Osteocyte (in vitro differentiated cells): ENCODE data around the gene FAAP20. TPM values are rescaled to one million over a fixed set of nuclear protein-coding genes. Genes with fewer than 3 reads are reported as not detected.
"Not testable (repeated sequence)": the region's sequence is repeated elsewhere in the genome, so short reads cannot be mapped to it uniquely, and the experiment has no call there.

Experiments used
- DNase-seq: peaks from one replicate; pipeline ENCODE4 v3.0.0; 2021; ENCODE audit warnings: mixed read lengths; ENCODE audit not compliant: unreplicated experiment; ENCODE audit errors: extremely low spot score
- H3K27ac Mint-ChIP-seq: one replicate; pipeline ENCODE4 v1.8.0; 2021; ENCODE audit warnings: mild to moderate bottlenecking, mixed read lengths; ENCODE audit not compliant: unreplicated experiment
- H3K27me3 Mint-ChIP-seq: one replicate; pipeline ENCODE4 v1.8.0; 2021; ENCODE audit warnings: mixed read lengths; ENCODE audit not compliant: unreplicated experiment
- H3K36me3 Mint-ChIP-seq: one replicate; pipeline ENCODE4 v1.8.0; 2021; ENCODE audit warnings: mixed read lengths; ENCODE audit not compliant: unreplicated experiment
- H3K4me1 Mint-ChIP-seq: one replicate; pipeline ENCODE4 v1.8.0; 2021; ENCODE audit warnings: mixed read lengths; ENCODE audit not compliant: unreplicated experiment
- H3K4me3 Mint-ChIP-seq: one replicate; pipeline ENCODE4 v1.8.0; 2021; ENCODE audit warnings: mild to moderate bottlenecking, moderate library complexity, mixed read lengths; ENCODE audit not compliant: unreplicated experiment
- H3K9me3 Mint-ChIP-seq: one replicate; pipeline ENCODE4 v1.8.0; 2021; ENCODE audit warnings: mixed read lengths; ENCODE audit not compliant: unreplicated experiment
- total RNA-seq: library from RNA; stranded (reverse); gene quantifications from 2 replicates; pipeline ENCODE4 v1.2.1, GENCODE V29; 2021
- TF ChIP-seq, protein P1 (sequence below): fragments of 200-600 bp; sonication (generic); IDR thresholded peaks from 2 replicates; pipeline ENCODE4 v1.5.0; 2021; ENCODE audit warnings: antibody characterized with exemption, mild to moderate bottlenecking, moderate library complexity

FAAP20 gene
- total RNA-seq, 1 donor from 2014 or later: 90.4 TPM

DNA sequence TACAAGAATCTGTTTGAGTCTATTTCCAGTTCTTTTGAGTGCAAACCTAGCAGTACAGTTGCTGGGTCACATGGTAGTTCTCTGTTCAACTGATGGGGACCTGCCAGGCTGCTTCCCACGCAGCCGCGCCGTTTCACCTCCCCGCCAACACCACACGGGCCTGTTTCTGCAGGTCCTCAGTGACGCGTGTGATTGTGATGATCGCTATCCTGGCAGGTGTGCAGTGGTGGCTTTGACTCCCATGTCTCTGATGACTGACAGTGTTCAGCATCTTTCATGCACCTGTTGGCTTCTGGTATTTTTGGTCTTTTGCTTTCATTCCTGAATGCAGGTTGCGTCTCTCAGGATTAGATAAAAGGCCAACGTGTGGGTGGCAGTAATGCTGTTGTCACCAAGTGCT lies 41.6 kb downstream of the FAAP20 start:
- no peaks in the 10 kb centered on the region for H3K27me3 Mint-ChIP-seq
- H3K4me1 Mint-ChIP-seq: no peaks in the 10 kb centered on the region
- no peaks in the 10 kb centered on the region for H3K9me3 Mint-ChIP-seq
- no peaks in the 10 kb centered on the region for H3K36me3 Mint-ChIP-seq
- TF ChIP-seq, protein P1, sequence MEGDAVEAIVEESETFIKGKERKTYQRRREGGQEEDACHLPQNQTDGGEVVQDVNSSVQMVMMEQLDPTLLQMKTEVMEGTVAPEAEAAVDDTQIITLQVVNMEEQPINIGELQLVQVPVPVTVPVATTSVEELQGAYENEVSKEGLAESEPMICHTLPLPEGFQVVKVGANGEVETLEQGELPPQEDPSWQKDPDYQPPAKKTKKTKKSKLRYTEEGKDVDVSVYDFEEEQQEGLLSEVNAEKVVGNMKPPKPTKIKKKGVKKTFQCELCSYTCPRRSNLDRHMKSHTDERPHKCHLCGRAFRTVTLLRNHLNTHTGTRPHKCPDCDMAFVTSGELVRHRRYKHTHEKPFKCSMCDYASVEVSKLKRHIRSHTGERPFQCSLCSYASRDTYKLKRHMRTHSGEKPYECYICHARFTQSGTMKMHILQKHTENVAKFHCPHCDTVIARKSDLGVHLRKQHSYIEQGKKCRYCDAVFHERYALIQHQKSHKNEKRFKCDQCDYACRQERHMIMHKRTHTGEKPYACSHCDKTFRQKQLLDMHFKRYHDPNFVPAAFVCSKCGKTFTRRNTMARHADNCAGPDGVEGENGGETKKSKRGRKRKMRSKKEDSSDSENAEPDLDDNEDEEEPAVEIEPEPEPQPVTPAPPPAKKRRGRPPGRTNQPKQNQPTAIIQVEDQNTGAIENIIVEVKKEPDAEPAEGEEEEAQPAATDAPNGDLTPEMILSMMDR: no peak
- no peak overlapping the region for H3K4me3 Mint-ChIP-seq
- DNase-seq: no peak
- no peak overlapping the region for H3K27ac Mint-ChIP-seq

DNA sequence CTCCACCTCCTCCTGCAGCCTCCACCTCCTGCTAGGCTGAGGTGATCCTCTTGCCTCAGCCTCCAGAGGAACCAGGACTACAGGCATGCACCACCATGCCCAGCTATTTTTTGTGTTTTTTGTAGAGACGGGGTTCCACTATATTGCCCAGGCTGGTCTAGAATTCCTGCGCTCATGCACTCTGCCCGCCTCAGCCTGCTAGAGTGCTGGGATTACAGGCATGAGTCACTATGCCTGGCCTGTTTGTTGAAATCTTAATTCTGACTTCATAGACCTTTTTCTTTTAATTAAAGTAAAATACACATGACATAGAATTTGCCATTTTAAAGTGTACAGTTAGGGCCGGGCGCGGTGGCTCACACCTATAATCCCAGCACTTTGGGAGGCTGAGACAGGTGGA lies 42.7 kb downstream of the FAAP20 start:
- no peak overlapping the region for H3K4me3 Mint-ChIP-seq
- H3K27me3 Mint-ChIP-seq: no peaks in the 10 kb centered on the region
- no peaks in the 10 kb centered on the region for H3K36me3 Mint-ChIP-seq
- TF ChIP-seq, protein P1: no peak
- H3K4me1 Mint-ChIP-seq: no peaks in the 10 kb centered on the region
- H3K27ac Mint-ChIP-seq: no peak overlapping the region
- no peak for DNase-seq
- H3K9me3 Mint-ChIP-seq: no peaks in the 10 kb centered on the region

DNA sequence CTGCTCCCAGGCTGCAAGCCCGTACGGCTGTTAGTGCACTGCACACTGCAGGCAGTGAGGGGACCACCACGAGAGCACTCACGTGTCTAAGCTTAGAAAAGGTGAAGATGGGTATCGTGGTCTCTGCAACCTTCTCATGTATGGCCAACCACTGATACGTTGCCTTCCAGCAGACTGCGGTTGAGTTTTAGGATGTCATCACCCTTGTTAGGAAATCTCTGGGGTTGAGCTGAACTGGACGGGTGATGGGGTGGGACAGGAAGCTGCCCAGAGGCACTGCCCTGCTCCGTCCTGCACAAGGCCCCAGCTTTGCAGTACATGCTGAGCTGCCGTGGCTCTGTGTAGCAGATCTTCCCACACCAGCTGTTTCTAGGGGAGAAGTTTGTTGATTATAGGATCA lies 43.3 kb downstream of the FAAP20 start:
- TF ChIP-seq, protein P1: no peak
- Mint-ChIP-seq H3K4me3 (no peak overlapping the region), H3K36me3 (no peaks in the 10 kb centered on the region), H3K9me3 (no peaks in the 10 kb centered on the region), H3K27me3 (no peaks in the 10 kb centered on the region), H3K4me1 (no peaks in the 10 kb centered on the region), H3K27ac (no peak overlapping the region)
- no peak for DNase-seq

DNA sequence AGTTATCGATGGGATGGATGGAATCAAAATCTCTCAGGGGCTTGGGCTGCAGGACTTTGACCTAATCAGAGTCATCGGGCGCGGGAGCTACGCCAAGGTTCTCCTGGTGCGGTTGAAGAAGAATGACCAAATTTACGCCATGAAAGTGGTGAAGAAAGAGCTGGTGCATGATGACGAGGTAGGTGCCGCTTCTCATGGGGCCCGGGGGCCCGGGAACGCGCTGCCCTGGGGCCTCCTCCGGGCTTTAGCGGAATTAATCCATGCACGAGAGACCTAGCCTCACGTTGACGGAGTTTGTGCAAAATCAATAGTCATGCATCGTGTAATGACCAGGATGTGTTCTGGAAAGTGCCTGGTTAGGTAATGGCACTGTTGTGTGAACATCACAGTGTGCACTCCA lies 43.8 kb downstream of the FAAP20 start:
- TF ChIP-seq, protein P1: no peak
- Mint-ChIP-seq H3K27me3 (no peaks in the 10 kb centered on the region), H3K4me3 (no peak overlapping the region), H3K9me3 (no peaks in the 10 kb centered on the region), H3K4me1 (no peaks in the 10 kb centered on the region), H3K36me3 (no peaks in the 10 kb centered on the region), H3K27ac (no peak overlapping the region)
- no peak for DNase-seq

DNA sequence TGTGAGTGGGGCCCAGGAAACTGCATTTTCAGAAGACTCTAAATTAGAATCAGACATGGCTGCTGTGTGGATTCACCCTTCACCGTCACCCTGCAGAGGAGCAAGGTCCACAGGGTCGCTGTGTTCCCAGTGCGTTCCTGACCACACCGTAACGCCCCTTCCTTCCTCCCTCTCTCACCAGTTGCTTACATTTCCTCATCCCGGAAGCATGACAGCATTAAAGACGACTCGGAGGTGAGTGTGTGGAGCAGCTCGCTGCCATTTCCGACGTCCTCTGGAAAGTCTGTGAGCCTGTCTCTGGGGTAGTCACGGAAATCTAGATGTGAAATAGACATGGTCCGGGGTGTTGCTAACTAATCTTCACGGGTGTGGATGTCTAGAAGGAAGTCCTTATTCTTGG lies 45.9 kb downstream of the FAAP20 start:
- Mint-ChIP-seq H3K27me3 (no peaks in the 10 kb centered on the region), H3K9me3 (no peaks in the 10 kb centered on the region), H3K27ac (no peak overlapping the region), H3K36me3 (no peaks in the 10 kb centered on the region), H3K4me1 (no peaks in the 10 kb centered on the region), H3K4me3 (no peak overlapping the region)
- TF ChIP-seq, protein P1: no peak
- no peak for DNase-seq

DNA sequence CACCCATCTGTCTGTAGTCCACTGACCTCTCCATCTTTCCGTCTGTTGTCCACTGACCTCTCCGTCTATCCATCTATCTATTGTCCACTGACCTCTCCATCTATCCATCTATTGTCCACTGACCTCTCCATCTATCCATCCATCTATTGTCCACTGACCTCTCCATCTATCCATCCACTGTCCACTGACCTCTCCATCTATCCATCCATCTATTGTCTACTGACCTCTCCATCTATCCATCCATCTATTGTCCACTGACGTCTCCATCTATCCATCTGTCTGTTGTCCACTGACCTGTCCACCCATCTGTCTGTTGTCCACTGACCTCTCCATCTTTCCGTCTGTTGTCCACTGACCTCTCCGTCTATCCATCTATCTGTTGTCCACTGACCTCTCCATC lies 46.7 kb downstream of the FAAP20 start:
- DNase-seq, H3K4me3 Mint-ChIP-seq: not testable (repeated sequence)

More for the DNA sequence above, 46.7 kb downstream of the FAAP20 start:
- not testable (repeated sequence) for H3K27ac Mint-ChIP-seq, H3K36me3 Mint-ChIP-seq, H3K4me1 Mint-ChIP-seq, H3K9me3 Mint-ChIP-seq, H3K27me3 Mint-ChIP-seq
